Loucy (cell line): ENCODE results near the gene ERAL1.
A peak's percentile ranks its signal among the peaks of the same experiment; 100 is the strongest.

ENCODE experiments used
- H2AFZ ChIP-seq: fragments of 200-600 bp; sonication (generic); 2 replicates; pipeline ENCODE4 v1.6.0; 2016; ENCODE audit warnings: antibody characterized with exemption, mild to moderate bottlenecking, low read length, moderate library complexity
- H3F3A ChIP-seq: fragments of 200-600 bp; 2 replicates; pipeline ENCODE4 v1.6.0; 2016; ENCODE audit warnings: antibody characterized with exemption, low read depth, mild to moderate bottlenecking
- H3K27me3 ChIP-seq: fragments of 200-600 bp; sonication (generic); 2 replicates; pipeline ENCODE4 v1.6.1; 2014; ENCODE audit warnings: low read length, mild to moderate bottlenecking; ENCODE audit not compliant: insufficient read depth, poor library complexity, severe bottlenecking
- H3K36me3 ChIP-seq: fragments of 200-600 bp; sonication (generic); 2 replicates; pipeline ENCODE4 v1.6.1; 2016; ENCODE audit warnings: low read length; ENCODE audit not compliant: insufficient read depth
- H3K4me1 ChIP-seq: fragments of 200-600 bp; sonication (generic); 2 replicates; pipeline ENCODE4 v1.5.1; 2014; ENCODE audit warnings: low read length, mild to moderate bottlenecking; ENCODE audit not compliant: insufficient read depth, poor library complexity, severe bottlenecking
- H3K4me2 ChIP-seq: fragments of 200-600 bp; sonication (generic); 2 replicates; pipeline ENCODE4 v1.6.0; 2014; ENCODE audit warnings: antibody characterized with exemption, low read length, low read depth, mild to moderate bottlenecking; ENCODE audit not compliant: poor library complexity, severe bottlenecking
- H3K4me3 ChIP-seq: fragments of 200-600 bp; sonication (generic); 2 replicates; pipeline ENCODE4 v1.5.1; 2014; ENCODE audit warnings: low read length, mild to moderate bottlenecking, mixed read lengths; ENCODE audit not compliant: poor library complexity, severe bottlenecking
- H3K79me2 ChIP-seq: fragments of 200-600 bp; sonication (generic); 2 replicates; pipeline ENCODE4 v1.6.1; 2014; ENCODE audit warnings: low read length; ENCODE audit not compliant: insufficient read depth
- H3K9ac ChIP-seq: fragments of 200-600 bp; sonication (generic); 2 replicates; pipeline ENCODE4 v1.6.0; 2014; ENCODE audit warnings: mild to moderate bottlenecking, low read depth, low read length, moderate library complexity; ENCODE audit not compliant: poor library complexity, severe bottlenecking
- H3K9me2 ChIP-seq: fragments of 200-600 bp; sonication (generic); replicated peaks from 2 replicates; pipeline ENCODE4 v1.6.1; 2016; ENCODE audit warnings: low read depth, low read length, mixed read lengths
- H3K9me3 ChIP-seq: fragments of 200-600 bp; sonication (generic); 2 replicates; pipeline ENCODE4 v1.6.1; 2014; ENCODE audit warnings: mild to moderate bottlenecking, antibody characterized with exemption, low read length, low read depth; ENCODE audit not compliant: insufficient read depth
- H4K20me1 ChIP-seq: fragments of 200-600 bp; sonication (generic); 2 replicates; pipeline ENCODE4 v1.6.0; 2014; ENCODE audit warnings: antibody characterized with exemption, low read length, mild to moderate bottlenecking; ENCODE audit not compliant: insufficient read depth, poor library complexity, severe bottlenecking
- CTCF ChIP-seq: fragments of 200-600 bp; sonication (generic); conservative IDR thresholded peaks from 2 replicates; pipeline ENCODE4 v1.5.1; 2014; ENCODE audit warnings: mild to moderate bottlenecking, antibody characterized with exemption, low read length
- EZH2phosphoT487 ChIP-seq: fragments of 200-600 bp; IDR thresholded peaks from 2 replicates; pipeline ENCODE4 v1.6.1; 2018; ENCODE audit warnings: antibody characterized with exemption, mild to moderate bottlenecking, moderate library complexity, borderline replicate concordance

ERAL1 gene

GRCh38 chr17:28811651-28812090 lies 43.1 kb upstream of the ERAL1 start:
- peaks cover 91% of the 10 kb centered on the region for H3K79me2 ChIP-seq
- peaks cover 24% of the 10 kb centered on the region for H4K20me1 ChIP-seq
- no peaks in the 10 kb centered on the region for H3K9me3 ChIP-seq
- peak overlapping the region; percentile 82 for H2AFZ ChIP-seq
- peak overlapping the region; percentile 94 for H3K4me2 ChIP-seq
- H3K4me3 ChIP-seq: peak overlapping the region; percentile 91
- TF ChIP-seq CTCF (no peak), EZH2phosphoT487 (no peak)
- no peaks in the 10 kb centered on the region for H3K36me3 ChIP-seq
- H3K9me2 ChIP-seq: no peaks in the 10 kb centered on the region
- H3K27me3 ChIP-seq: no peaks in the 10 kb centered on the region
- H3K9ac ChIP-seq: peak overlapping the region; percentile 82
- H3K4me1 ChIP-seq: peaks cover 34% of the 10 kb centered on the region
- 0 out of 2 replicates have a peak, but pooled peaks cover 3% of the 10 kb centered on the region for H3F3A ChIP-seq

GRCh38 chr17:28812091-28812747 lies 42.6 kb upstream of the ERAL1 start:
- H3K9me3 ChIP-seq: no peaks in the 10 kb centered on the region
- H3K36me3 ChIP-seq: no peaks in the 10 kb centered on the region
- H3K9ac ChIP-seq: peak overlapping the region; percentile 82
- H4K20me1 ChIP-seq: peaks cover 24% of the 10 kb centered on the region
- H3F3A ChIP-seq: 0 out of 2 replicates have a peak, but pooled peaks cover 3% of the 10 kb centered on the region
- peak overlapping the region; percentile 94 for H2AFZ ChIP-seq
- no peaks in the 10 kb centered on the region for H3K9me2 ChIP-seq
- peak overlapping the region; percentile 91 for H3K4me3 ChIP-seq
- H3K79me2 ChIP-seq: peaks cover 91% of the 10 kb centered on the region
- peaks cover 34% of the 10 kb centered on the region for H3K4me1 ChIP-seq
- no peaks in the 10 kb centered on the region for H3K27me3 ChIP-seq
- peak overlapping the region; percentile 94 for H3K4me2 ChIP-seq
- TF ChIP-seq EZH2phosphoT487 (no peak), CTCF (no peak)

- Histone ChIP-seq H3K9ac (peak overlapping the region; percentile 82), H3K9me3 (no peaks in the 10 kb centered on the region), H2AFZ (peak overlapping the region; percentile 94)
Observed at GRCh38 chr17:28812748-28813377, 42.0 kb upstream of the ERAL1 start.

More at GRCh38 chr17:28812748-28813377, 42.0 kb upstream of the ERAL1 start:
- Histone ChIP-seq H3K4me3 (peak overlapping the region; percentile 91), H4K20me1 (peaks cover 24% of the 10 kb centered on the region), H3K9me2 (no peaks in the 10 kb centered on the region), H3K36me3 (no peaks in the 10 kb centered on the region), H3K27me3 (no peaks in the 10 kb centered on the region), H3K4me2 (peak overlapping the region; percentile 77), H3K79me2 (peaks cover 91% of the 10 kb centered on the region), H3K4me1 (peaks cover 28% of the 10 kb centered on the region), H3F3A (0 out of 2 replicates have a peak, but pooled peaks cover 3% of the 10 kb centered on the region)
- no peak for TF ChIP-seq CTCF
- no peak for TF ChIP-seq EZH2phosphoT487
